Measurements from ENCODE around the gene CTNNBIP1.

Gene CTNNBIP1

DNA sequence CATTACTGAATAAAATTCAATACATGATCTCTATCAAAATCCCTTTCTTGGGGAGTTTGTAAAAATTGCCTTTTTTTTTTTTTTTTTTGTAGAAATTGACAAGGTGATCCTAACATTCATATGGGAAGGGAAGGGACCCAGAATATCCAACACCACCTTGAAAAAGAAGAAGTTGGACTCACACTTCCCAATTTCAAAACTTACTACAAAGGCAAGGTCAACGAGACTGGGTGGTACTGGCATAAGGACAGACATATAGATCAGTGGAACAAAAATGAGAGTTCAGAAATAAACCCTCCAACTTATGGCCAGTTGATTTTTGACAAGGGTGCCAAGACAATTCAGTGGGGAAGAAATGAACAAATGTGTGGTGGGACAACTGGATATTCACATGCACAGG is 54.9 kb downstream of the CTNNBIP1 start:
- TF ChIP-seq YY1 (IDR thresholded peaks at IDR 0.05; ENCODE audit: low read depth) = no peak
- TF ChIP-seq, protein P1, sequence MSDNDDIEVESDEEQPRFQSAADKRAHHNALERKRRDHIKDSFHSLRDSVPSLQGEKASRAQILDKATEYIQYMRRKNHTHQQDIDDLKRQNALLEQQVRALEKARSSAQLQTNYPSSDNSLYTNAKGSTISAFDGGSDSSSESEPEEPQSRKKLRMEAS (IDR thresholded peaks at IDR 0.05) = no peak
- no peak for TF ChIP-seq NFIC (IDR thresholded peaks at IDR 0.05)
- TF ChIP-seq EP300 (IDR thresholded peaks at IDR 0.05; ENCODE audit: borderline replicate concordance) = no peak
- TF ChIP-seq CEBPB (IDR thresholded peaks at IDR 0.05) = no peak
- TF ChIP-seq, protein P2, sequence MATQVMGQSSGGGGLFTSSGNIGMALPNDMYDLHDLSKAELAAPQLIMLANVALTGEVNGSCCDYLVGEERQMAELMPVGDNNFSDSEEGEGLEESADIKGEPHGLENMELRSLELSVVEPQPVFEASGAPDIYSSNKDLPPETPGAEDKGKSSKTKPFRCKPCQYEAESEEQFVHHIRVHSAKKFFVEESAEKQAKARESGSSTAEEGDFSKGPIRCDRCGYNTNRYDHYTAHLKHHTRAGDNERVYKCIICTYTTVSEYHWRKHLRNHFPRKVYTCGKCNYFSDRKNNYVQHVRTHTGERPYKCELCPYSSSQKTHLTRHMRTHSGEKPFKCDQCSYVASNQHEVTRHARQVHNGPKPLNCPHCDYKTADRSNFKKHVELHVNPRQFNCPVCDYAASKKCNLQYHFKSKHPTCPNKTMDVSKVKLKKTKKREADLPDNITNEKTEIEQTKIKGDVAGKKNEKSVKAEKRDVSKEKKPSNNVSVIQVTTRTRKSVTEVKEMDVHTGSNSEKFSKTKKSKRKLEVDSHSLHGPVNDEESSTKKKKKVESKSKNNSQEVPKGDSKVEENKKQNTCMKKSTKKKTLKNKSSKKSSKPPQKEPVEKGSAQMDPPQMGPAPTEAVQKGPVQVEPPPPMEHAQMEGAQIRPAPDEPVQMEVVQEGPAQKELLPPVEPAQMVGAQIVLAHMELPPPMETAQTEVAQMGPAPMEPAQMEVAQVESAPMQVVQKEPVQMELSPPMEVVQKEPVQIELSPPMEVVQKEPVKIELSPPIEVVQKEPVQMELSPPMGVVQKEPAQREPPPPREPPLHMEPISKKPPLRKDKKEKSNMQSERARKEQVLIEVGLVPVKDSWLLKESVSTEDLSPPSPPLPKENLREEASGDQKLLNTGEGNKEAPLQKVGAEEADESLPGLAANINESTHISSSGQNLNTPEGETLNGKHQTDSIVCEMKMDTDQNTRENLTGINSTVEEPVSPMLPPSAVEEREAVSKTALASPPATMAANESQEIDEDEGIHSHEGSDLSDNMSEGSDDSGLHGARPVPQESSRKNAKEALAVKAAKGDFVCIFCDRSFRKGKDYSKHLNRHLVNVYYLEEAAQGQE (IDR thresholded peaks at IDR 0.05; ENCODE audit: low read depth) = no peak
- TF ChIP-seq EGR1 (IDR thresholded peaks at IDR 0.05) = no peak
- no peak for TF ChIP-seq FOXM1 (IDR thresholded peaks at IDR 0.05; ENCODE audit: borderline replicate concordance, low read depth)
- no peak for TF ChIP-seq TCF12 (IDR thresholded peaks at IDR 0.05; ENCODE audit: low read depth)
- no peak for TF ChIP-seq TAF1 (IDR thresholded peaks at IDR 0.05; ENCODE audit: low read depth)
- no peak for TF ChIP-seq RAD21 (IDR thresholded peaks at IDR 0.05; ENCODE audit: low read depth)

GRCh38 chr1:9853249-9853595 is 56.8 kb downstream of the CTNNBIP1 start:
- TF ChIP-seq EP300 (IDR thresholded peaks at IDR 0.05; ENCODE audit: borderline replicate concordance) = no peak
- no peak for TF ChIP-seq YY1 (IDR thresholded peaks at IDR 0.05; ENCODE audit: low read depth)
- no peak for TF ChIP-seq TCF12 (IDR thresholded peaks at IDR 0.05; ENCODE audit: low read depth)
- TF ChIP-seq, protein P1 (IDR thresholded peaks at IDR 0.05) = no peak
- no peak for TF ChIP-seq EGR1 (IDR thresholded peaks at IDR 0.05)
- no peak for TF ChIP-seq TAF1 (IDR thresholded peaks at IDR 0.05; ENCODE audit: low read depth)
- TF ChIP-seq, protein P3, sequence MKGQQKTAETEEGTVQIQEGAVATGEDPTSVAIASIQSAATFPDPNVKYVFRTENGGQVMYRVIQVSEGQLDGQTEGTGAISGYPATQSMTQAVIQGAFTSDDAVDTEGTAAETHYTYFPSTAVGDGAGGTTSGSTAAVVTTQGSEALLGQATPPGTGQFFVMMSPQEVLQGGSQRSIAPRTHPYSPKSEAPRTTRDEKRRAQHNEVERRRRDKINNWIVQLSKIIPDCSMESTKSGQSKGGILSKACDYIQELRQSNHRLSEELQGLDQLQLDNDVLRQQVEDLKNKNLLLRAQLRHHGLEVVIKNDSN (IDR thresholded peaks at IDR 0.05) = no peak

- TF ChIP-seq NFIC (IDR thresholded peaks at IDR 0.05) (no peak), EGR1 (IDR thresholded peaks at IDR 0.05) (no peak), FOXM1 (IDR thresholded peaks at IDR 0.05; ENCODE audit: borderline replicate concordance, low read depth) (no peak), YY1 (IDR thresholded peaks at IDR 0.05; ENCODE audit: low read depth) (no peak), CEBPB (IDR thresholded peaks at IDR 0.05) (no peak), CREB1 (IDR thresholded peaks at IDR 0.05; ENCODE audit: low read depth) (no peak), TEAD4 (IDR thresholded peaks at IDR 0.05) (no peak), RAD21 (IDR thresholded peaks at IDR 0.05; ENCODE audit: low read depth) (no peak), EP300 (IDR thresholded peaks at IDR 0.05; ENCODE audit: borderline replicate concordance) (no peak), TCF12 (IDR thresholded peaks at IDR 0.05; ENCODE audit: low read depth) (no peak), ZBTB7A (IDR thresholded peaks at IDR 0.05; ENCODE audit: low read depth) (no peak), TAF1 (IDR thresholded peaks at IDR 0.05; ENCODE audit: low read depth) (no peak)
- TF ChIP-seq, protein P1 (IDR thresholded peaks at IDR 0.05) = no peak
- TF ChIP-seq, protein P3 (IDR thresholded peaks at IDR 0.05) = no peak
- TF ChIP-seq, protein P2 (IDR thresholded peaks at IDR 0.05; ENCODE audit: low read depth) = no peak
Observed at GRCh38 chr1:9852410-9853248, 57.4 kb downstream of the CTNNBIP1 start.

- TF ChIP-seq RAD21 (IDR thresholded peaks at IDR 0.05; ENCODE audit: low read depth) (no peak), CEBPB (IDR thresholded peaks at IDR 0.05) (no peak), YY1 (IDR thresholded peaks at IDR 0.05; ENCODE audit: low read depth) (no peak), ZBTB7A (IDR thresholded peaks at IDR 0.05; ENCODE audit: low read depth) (no peak)
- TF ChIP-seq, protein P3 (IDR thresholded peaks at IDR 0.05) = no peak
- TF ChIP-seq, protein P2 (IDR thresholded peaks at IDR 0.05; ENCODE audit: low read depth) = no peak
Observed at GRCh38 chr1:9852004-9852403, 58.1 kb downstream of the CTNNBIP1 start.
